ENCODE measurements around the gene WTAP. TPM values are rescaled to one million over a fixed set of nuclear protein-coding genes. Genes with fewer than 3 reads are reported as not detected.
"Not testable (repeated sequence)": the region's sequence is repeated elsewhere in the genome, so short reads cannot be mapped to it uniquely, and the experiment has no call there.

WTAP gene
- total RNA-seq, 1 donor from 2014 or later = 91.8 TPM

GRCh38 chr6:159762681-159763293 lies 35.5 kb downstream of the WTAP start:
- no peak for DNase-seq

GRCh38 chr6:159766906-159767305 lies 39.6 kb downstream of the WTAP start:
- DNase-seq = no peak

GRCh38 chr6:159769470-159769869 lies 42.2 kb downstream of the WTAP start:
- no peak for DNase-seq

- no peak for DNase-seq
Measured at GRCh38 chr6:159772196-159772595, 44.9 kb downstream of the WTAP start.

GRCh38 chr6:159777240-159777904 lies 50.1 kb downstream of the WTAP start:
- DNase-seq = no peak

GRCh38 chr6:159778131-159778530 lies 50.8 kb downstream of the WTAP start:
- no peak for DNase-seq

- DNase-seq = no peak
Measured at GRCh38 chr6:159778542-159779103, 51.3 kb downstream of the WTAP start.

GRCh38 chr6:159788276-159788675 lies 61.0 kb downstream of the WTAP start:
- peak; percentile 12 for DNase-seq

GRCh38 chr6:159788753-159789376 lies 61.6 kb downstream of the WTAP start:
- DNase-seq = peak; percentile 38

GRCh38 chr6:159789377-159790148 lies 62.3 kb downstream of the WTAP start, which contains the start of gene TCP1:
TCP1 (minus strand) TSS chr6:159789602; CDS start chr6:159789468, 134 bp downstream.
- peak; percentile 100 for DNase-seq

GRCh38 chr6:159790149-159790955 lies 63.0 kb downstream of the WTAP start, which contains the start of gene MRPL18:
MRPL18 (plus strand) TSS chr6:159790467; CDS start chr6:159790588, 121 bp downstream.
- peak; percentile 98 for DNase-seq

GRCh38 chr6:159790956-159791598 lies 63.8 kb downstream of the WTAP start:
- DNase-seq = peak; percentile 3

- DNase-seq = not testable (repeated sequence)
Measured at GRCh38 chr6:159794976-159795375, 67.7 kb downstream of the WTAP start.

- no peak for DNase-seq
Measured at GRCh38 chr6:159797554-159797953, 70.2 kb downstream of the WTAP start.

GRCh38 chr6:159800141-159800865 lies 73.0 kb downstream of the WTAP start, which contains the start of gene PNLDC1:
PNLDC1 (plus strand) TSS chr6:159800276; CDS start chr6:159800308, 32 bp downstream.
- no peak for DNase-seq

- DNase-seq = no peak
Measured at GRCh38 chr6:159801935-159802334, 74.6 kb downstream of the WTAP start.

GRCh38 chr6:159804504-159804903 lies 77.2 kb downstream of the WTAP start:
- peak; percentile 24 for DNase-seq

GRCh38 chr6:159805440-159806020 lies 78.2 kb downstream of the WTAP start:
- DNase-seq = no peak

All from tongue (tissue), 2 donors.